Stomach (tissue), 9 donors: Measurements from ENCODE around the gene PCA3. TPM values are rescaled to one million over a fixed set of nuclear protein-coding genes. Genes with fewer than 3 reads are reported as not detected.

Source experiments
- DNase-seq, 2 donors: peaks; one replicate each; pipeline versions ENCODE4 v3.0.0 to v3.0.0-alpha.2; 2013 to 2019
- H3K27ac ChIP-seq, 5 donors: fragments of 200-600 bp in 4 of 5; sonication (generic) in 4 of 5; one replicate each; pipeline ENCODE4 v1.5.1; 2013 to 2019; ENCODE audit warnings: mild to moderate bottlenecking in 1 of 5, moderate library complexity in 1 of 5
- H3K27me3 ChIP-seq, 3 donors: fragments of 200-600 bp; sonication (generic); one replicate each; pipeline ENCODE4 v1.5.1; 2017 to 2019; ENCODE audit warnings: mixed run types in 1 of 3
- H3K36me3 ChIP-seq, 4 donors: fragments of 200-600 bp; sonication (generic); 1 replicate in 3 of 4; 2 replicates in 1 of 4; pipeline ENCODE4 v1.5.1; 2016 to 2019
- H3K4me1 ChIP-seq, 4 donors: fragments of 200-600 bp; sonication (generic); one replicate each; pipeline ENCODE4 v1.5.1; 2016 to 2019
- H3K4me3 ChIP-seq, 4 donors: fragments of 200-600 bp; sonication (generic) in 3 of 4; one replicate each; pipeline ENCODE4 v1.5.1; 2016 to 2019; ENCODE audit warnings: mild to moderate bottlenecking in 1 of 4
- H3K9me3 ChIP-seq, 4 donors: fragments of 200-600 bp; sonication (generic); one replicate each; pipeline ENCODE4 v1.5.1; 2016 to 2019
- EP300 ChIP-seq: sonication (generic); formaldehyde crosslinking; IDR thresholded peaks from one replicate; pipeline ENCODE4 v1.6.1; 2017; ENCODE audit warnings: antibody characterized with exemption
- POLR2A ChIP-seq, 4 donors: fragments of 450-650 bp; IDR thresholded peaks; one replicate each; pipeline ENCODE4 v1.6.1; 2016; ENCODE audit warnings: antibody characterized with exemption in 4 of 4, control low read depth in 2 of 4, mild to moderate bottlenecking in 1 of 4, moderate library complexity in 1 of 4
- POLR2AphosphoS5 ChIP-seq, 3 donors: sonication (generic); formaldehyde crosslinking; IDR thresholded peaks; one replicate each; pipeline ENCODE4 v1.6.1; 2016; ENCODE audit warnings: antibody characterized with exemption in 3 of 3
- WGBS, 5 donors: extraction: QIAGEN DNeasy Blood & Tissue Kit in 3 of 5; methylation state at CpG; one replicate each; pipeline versions ENCODE4 v1.1.5 to v1.1.7; 2013 to 2018; 5-methylcytosine and 5-hydroxymethylcytosine counted together
- intact Hi-C: fragments of 100-400 bp; cut with DNase I; formaldehyde crosslinking; loops from one replicate; pipeline ENCODE4 v1.15.1; 2023; ENCODE audit warnings: low total_unique reads
- polyA plus RNA-seq, 3 donors: library from polyadenylated mRNA; stranded (reverse); fragments of 200-250 nt; gene quantifications; one replicate each; pipeline ENCODE4 v1.2.3, GENCODE V29; 2013
- total RNA-seq, 5 donors: library from RNA; depleted of rRNA; stranded (reverse); fragments of >200 nt; gene quantifications; one replicate each; pipeline versions ENCODE4 v1.1.0 to v1.2.3, GENCODE V29; 2014 to 2016
- TF ChIP-seq, protein P1 (sequence below), 7 experiments: fragments of 450-650 bp in 4 of 7; fragments of 200-600 bp in 3 of 7; sonication (generic) in 3 of 7; IDR thresholded peaks; one replicate each; pipeline ENCODE4 v1.5.1; 2016 to 2019; ENCODE audit warnings: antibody characterized with exemption in 7 of 7, control low read depth in 2 of 7, mild to moderate bottlenecking in 1 of 7
- donor health status: healthy with polysubstance abuse.
- donor health status: Bipolar disorder and iron deficiency.
- donor health status: healthy.

Gene PCA3
- total and polyA plus RNA-seq, 8 donors: 0.45 to 0.73 TPM; not detected in 6

DNA sequence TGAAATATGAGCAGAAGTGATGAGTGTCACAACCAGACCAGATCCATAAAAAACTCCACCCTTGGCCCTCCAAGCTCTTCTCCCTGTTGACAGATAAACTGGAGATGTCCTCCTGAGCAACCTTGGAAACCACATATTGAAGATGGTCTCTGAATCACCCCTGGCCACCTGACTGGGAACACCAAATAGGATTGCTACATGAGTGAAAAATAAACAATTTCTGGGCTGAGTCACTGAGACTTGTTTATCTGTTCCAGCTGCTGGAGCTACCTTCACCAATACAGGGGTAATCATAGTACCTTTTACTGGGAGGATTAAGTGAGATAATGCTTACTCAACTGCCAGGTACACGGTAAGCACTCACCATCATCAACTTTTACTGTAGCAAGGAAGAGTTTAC is 53.3 kb downstream of the PCA3 start:
- Histone ChIP-seq H3K27ac (peak overlapping the region in 4 of 5 donors; percentile 67 to 88 (median 74)), H3K4me3 (no peak overlapping the region), H3K27me3 (no peaks in the 10 kb centered on the region), H3K36me3 (no peaks in the 10 kb centered on the region), H3K4me1 (peaks cover 0 to 20% (median 12%) of the 10 kb centered on the region in 4 donors), H3K9me3 (no peaks in the 10 kb centered on the region)
- no peak for TF ChIP-seq POLR2A (IDR thresholded peaks at IDR 0.05)
- no peak for TF ChIP-seq EP300
- no peak for TF ChIP-seq POLR2AphosphoS5 (IDR thresholded peaks at IDR 0.05)
- TF ChIP-seq, protein P1, sequence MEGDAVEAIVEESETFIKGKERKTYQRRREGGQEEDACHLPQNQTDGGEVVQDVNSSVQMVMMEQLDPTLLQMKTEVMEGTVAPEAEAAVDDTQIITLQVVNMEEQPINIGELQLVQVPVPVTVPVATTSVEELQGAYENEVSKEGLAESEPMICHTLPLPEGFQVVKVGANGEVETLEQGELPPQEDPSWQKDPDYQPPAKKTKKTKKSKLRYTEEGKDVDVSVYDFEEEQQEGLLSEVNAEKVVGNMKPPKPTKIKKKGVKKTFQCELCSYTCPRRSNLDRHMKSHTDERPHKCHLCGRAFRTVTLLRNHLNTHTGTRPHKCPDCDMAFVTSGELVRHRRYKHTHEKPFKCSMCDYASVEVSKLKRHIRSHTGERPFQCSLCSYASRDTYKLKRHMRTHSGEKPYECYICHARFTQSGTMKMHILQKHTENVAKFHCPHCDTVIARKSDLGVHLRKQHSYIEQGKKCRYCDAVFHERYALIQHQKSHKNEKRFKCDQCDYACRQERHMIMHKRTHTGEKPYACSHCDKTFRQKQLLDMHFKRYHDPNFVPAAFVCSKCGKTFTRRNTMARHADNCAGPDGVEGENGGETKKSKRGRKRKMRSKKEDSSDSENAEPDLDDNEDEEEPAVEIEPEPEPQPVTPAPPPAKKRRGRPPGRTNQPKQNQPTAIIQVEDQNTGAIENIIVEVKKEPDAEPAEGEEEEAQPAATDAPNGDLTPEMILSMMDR (IDR thresholded peaks at IDR 0.05): no peak
- 79 to 90% (median 88%) methylated on average over 1 of the region's 1 CpG for WGBS, 5 donors
- intact Hi-C loops: loop anchor here (10.0 kb wide), 1 partner anchor 337 kb away; no protein-coding TSS in a partner anchor
- no peak for DNase-seq

DNA sequence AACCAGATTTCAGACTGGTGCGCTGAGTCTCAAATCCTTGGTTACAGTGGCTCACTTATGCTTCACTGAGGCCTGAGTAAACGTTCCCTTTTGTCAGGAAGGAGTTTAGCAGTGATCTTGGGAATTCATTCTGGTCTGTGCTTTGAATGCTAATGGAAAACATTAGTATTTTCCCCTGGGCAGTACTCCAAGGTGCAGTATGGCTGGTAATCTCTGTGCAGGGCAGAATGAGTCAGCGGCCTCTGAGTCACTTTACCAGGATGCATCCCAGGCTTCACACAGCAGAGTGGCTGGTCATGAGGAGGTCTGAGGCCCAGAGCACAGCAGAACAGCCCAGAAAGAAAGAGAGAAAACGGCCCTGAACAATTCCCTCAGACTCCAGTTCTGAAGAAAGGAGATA is 54.0 kb downstream of the PCA3 start:
- intact Hi-C loops: loop anchor here (10.0 kb wide), 1 partner anchor 337 kb away; no protein-coding TSS in a partner anchor
- Histone ChIP-seq H3K36me3 (no peaks in the 10 kb centered on the region), H3K4me1 (peaks cover 0 to 20% (median 12%) of the 10 kb centered on the region in 4 donors), H3K27me3 (no peaks in the 10 kb centered on the region), H3K9me3 (no peaks in the 10 kb centered on the region), H3K27ac (peak overlapping the region in 4 of 5 donors; percentile 67 to 88 (median 74)), H3K4me3 (no peak overlapping the region)
- 22 to 29% (median 25%) methylated on average over 4 of the region's 4 CpGs for WGBS, 5 donors
- peak; percentile 69 to 86 for DNase-seq
- TF ChIP-seq POLR2AphosphoS5 (IDR thresholded peaks at IDR 0.05) (peak; percentile 61 to 90 (median 82)), EP300 (no peak), POLR2A (IDR thresholded peaks at IDR 0.05) (no peak)
- TF ChIP-seq, protein P1 (IDR thresholded peaks at IDR 0.05): no peak

DNA sequence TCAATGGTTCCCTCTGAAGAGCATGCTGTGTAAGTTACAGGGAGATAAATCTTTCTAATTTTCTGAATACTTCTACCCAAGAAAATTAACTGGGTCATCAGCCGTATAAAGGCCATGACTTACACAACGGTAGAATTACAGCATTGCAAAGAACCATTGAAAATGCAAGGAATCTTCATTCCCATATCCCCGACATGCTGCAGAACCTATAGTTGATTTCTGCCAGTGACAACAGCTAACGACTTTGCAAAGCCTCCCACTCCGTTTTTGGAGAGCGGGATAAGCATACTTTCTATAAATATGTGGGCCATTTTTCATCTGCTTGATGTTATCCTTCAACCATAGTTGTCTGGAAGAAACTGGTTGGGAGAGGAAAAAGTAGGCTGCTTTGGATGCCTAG is 56.2 kb downstream of the PCA3 start:
- Histone ChIP-seq H3K27ac (peak overlapping the region in 1 of 5 donors; percentile 88), H3K9me3 (no peaks in the 10 kb centered on the region)
- TF ChIP-seq POLR2A (IDR thresholded peaks at IDR 0.05): no peak
- TF ChIP-seq, protein P1 (IDR thresholded peaks at IDR 0.05): no peak
- TF ChIP-seq POLR2AphosphoS5 (IDR thresholded peaks at IDR 0.05): no peak
- TF ChIP-seq EP300: no peak

DNA sequence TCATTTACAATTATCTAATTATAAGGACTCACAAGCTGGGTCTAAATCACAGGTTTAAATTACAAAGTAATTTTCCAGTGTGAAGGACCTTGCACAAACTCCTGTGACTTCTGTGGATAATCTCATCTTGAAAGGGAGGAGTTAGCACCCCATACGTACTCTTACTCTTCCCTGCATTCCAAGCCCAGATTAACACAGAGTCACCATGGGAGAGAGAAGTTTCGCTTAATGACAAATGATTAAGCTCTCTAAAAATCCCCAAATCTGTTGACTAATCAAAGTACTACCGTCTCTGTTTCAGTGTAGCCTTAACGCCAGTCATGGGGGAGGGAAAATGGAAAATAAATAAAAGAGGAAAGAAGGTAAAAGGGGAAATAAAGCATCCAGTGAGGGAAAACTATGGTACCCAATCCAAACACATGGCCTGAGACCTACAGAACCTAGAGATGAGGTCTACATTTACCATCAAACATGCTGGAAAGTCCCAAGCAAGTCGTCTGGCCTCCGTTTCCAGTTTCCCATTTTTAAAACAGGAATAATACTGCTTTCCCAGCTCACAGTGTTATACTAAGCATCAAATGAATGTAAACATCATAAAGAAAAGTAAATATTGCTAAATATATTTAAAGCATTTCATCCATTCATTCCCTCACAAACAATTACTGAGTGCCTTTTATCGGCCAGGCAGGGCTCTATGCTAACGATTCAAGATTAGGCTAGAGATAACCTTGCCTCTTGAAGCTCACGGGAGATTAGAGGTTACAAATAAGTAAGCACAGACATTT is 63.2 kb downstream of the PCA3 start:
- peaks cover 0 to 12% (median 2%) of the 10 kb centered on the region in 4 donors for H3K4me1 ChIP-seq
- H3K4me3 ChIP-seq: no peak overlapping the region
- DNase-seq: no peak
- H3K27ac ChIP-seq: peak overlapping the region in 3 of 5 donors; percentile 9 to 83 (median 9)
- 30 to 44% (median 31%) methylated on average over 9 of the region's 9 CpGs for WGBS, 5 donors
- TF ChIP-seq POLR2AphosphoS5 (IDR thresholded peaks at IDR 0.05) (no peak), POLR2A (IDR thresholded peaks at IDR 0.05) (no peak), EP300 (no peak)
- TF ChIP-seq, protein P1 (IDR thresholded peaks at IDR 0.05): no peak
- H3K36me3 ChIP-seq: peaks cover 0 to 17% (median 6%) of the 10 kb centered on the region in 4 donors
- intact Hi-C loops: no loop called here
- H3K9me3 ChIP-seq: no peaks in the 10 kb centered on the region
- no peaks in the 10 kb centered on the region for H3K27me3 ChIP-seq

More for the DNA sequence above, 56.2 kb downstream of the PCA3 start:
- WGBS, 5 donors: 74 to 87% (median 85%) methylated on average over 6 of the region's 6 CpGs
- no peak overlapping the region for H3K4me3 ChIP-seq
- H3K27me3 ChIP-seq: no peaks in the 10 kb centered on the region
- intact Hi-C loops: no loop called here
- H3K4me1 ChIP-seq: peaks cover 0 to 20% (median 12%) of the 10 kb centered on the region in 4 donors
- peak in 1 of 2 donors; percentile 12 for DNase-seq
- H3K36me3 ChIP-seq: peaks cover 0 to 8% (median under 1%) of the 10 kb centered on the region in 4 donors
